Mesodermal cell (in vitro differentiated cells): ENCODE results near the gene ZNF296.

Source experiments
- H3K27ac ChIP-seq: 2 replicates; pipeline ENCODE4 v1.7.0; 2013; ENCODE audit warnings: mild to moderate bottlenecking, low read depth, low read length, moderate library complexity; ENCODE audit not compliant: severe bottlenecking
- H3K36me3 ChIP-seq: 2 replicates; pipeline ENCODE4 v1.7.1; 2013; ENCODE audit warnings: mild to moderate bottlenecking, low read length, moderate library complexity; ENCODE audit not compliant: control insufficient read depth, insufficient read depth
- H3K4me1 ChIP-seq: one replicate; pipeline ENCODE4 v1.7.1; 2013; ENCODE audit warnings: mild to moderate bottlenecking, low read length; ENCODE audit not compliant: insufficient read depth, control insufficient read depth, poor library complexity, severe bottlenecking
- H3K4me3 ChIP-seq: 2 replicates; pipeline ENCODE4 v1.7.0; 2013; ENCODE audit warnings: low read length, control low read depth, mild to moderate bottlenecking; ENCODE audit not compliant: insufficient read depth, poor library complexity, severe bottlenecking; ENCODE audit errors: extremely low read depth
- H3K9me3 ChIP-seq: 2 replicates; pipeline ENCODE4 v1.7.1; 2013; ENCODE audit warnings: mild to moderate bottlenecking, low read length, moderate library complexity; ENCODE audit not compliant: control insufficient read depth
- WGBS, 2 experiments: methylation state at CpG; one replicate each; pipeline ENCODE4 v1.1.5; 2013; ENCODE audit warnings: missing lambda C conversion rate in 2 of 2; ENCODE audit not compliant: insufficient coverage in 2 of 2; 5-methylcytosine and 5-hydroxymethylcytosine counted together

Gene ZNF296

GRCh38 chr19:45051929-45052579 lies 24.2 kb downstream of the ZNF296 start:
- WGBS, 2 experiments, result 94 to 95% methylated on average over 8 to 9 of the region's 9 CpGs
- Histone ChIP-seq H3K36me3 (peaks cover 66% of the 10 kb centered on the region), H3K4me3 (no peak overlapping the region), H3K4me1 (no peaks in the 10 kb centered on the region), H3K27ac (no peak overlapping the region), H3K9me3 (no peaks in the 10 kb centered on the region)

- WGBS, 2 experiments, result 91 to 98% methylated on average over 5 of the region's 6 CpGs
- Histone ChIP-seq H3K27ac (no peak overlapping the region), H3K4me3 (no peak overlapping the region)
Measured at GRCh38 chr19:45050036-45050435, 26.2 kb downstream of the ZNF296 start.

GRCh38 chr19:45049073-45049736 lies 27.1 kb downstream of the ZNF296 start:
- no peak overlapping the region for H3K27ac ChIP-seq
- 97 to 98% methylated on average over 7 to 8 of the region's 8 CpGs for WGBS, 2 experiments
- no peak overlapping the region for H3K4me3 ChIP-seq
- H3K36me3 ChIP-seq, result peaks cover 69% of the 10 kb centered on the region
- no peaks in the 10 kb centered on the region for H3K9me3 ChIP-seq
- H3K4me1 ChIP-seq, result no peaks in the 10 kb centered on the region

More at GRCh38 chr19:45050036-45050435, 26.2 kb downstream of the ZNF296 start:
- no peaks in the 10 kb centered on the region for H3K4me1 ChIP-seq
- H3K36me3 ChIP-seq, result peaks cover 69% of the 10 kb centered on the region
- no peaks in the 10 kb centered on the region for H3K9me3 ChIP-seq

DNA sequence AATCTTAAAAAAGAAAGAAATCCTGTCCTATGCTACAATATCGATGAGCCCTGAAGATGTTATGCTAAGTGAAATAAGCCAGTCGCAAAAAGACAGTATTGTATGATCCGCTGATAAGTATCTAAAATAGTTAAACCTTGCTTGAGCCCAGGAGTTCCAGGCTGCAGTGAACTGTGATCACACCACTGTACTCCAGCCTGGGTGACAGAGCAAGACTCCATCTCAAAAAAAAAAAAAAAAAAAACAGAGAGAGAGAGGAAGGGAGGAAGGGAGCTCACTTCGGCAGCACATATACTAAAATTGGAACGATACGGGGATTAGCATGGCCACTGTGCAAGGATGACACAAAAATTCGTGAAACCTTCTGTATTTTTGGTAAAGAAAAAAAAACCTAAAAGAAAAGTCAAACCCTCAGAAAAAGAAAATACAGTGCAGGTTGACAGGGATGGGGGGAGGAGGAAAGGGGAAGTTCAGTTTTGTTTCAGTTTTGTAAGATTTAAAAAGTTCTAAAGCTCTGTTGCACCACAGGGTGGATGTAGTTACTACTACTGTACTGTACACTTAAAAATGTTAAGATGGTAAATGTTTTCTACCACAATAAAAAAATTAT lies 29.0 kb downstream of the ZNF296 start:
- H3K27ac ChIP-seq, result no peak overlapping the region

GRCh38 chr19:45046355-45046754 lies 29.9 kb downstream of the ZNF296 start:
- Histone ChIP-seq H3K4me1 (no peaks in the 10 kb centered on the region), H3K27ac (no peak overlapping the region), H3K9me3 (no peaks in the 10 kb centered on the region), H3K36me3 (peaks cover 75% of the 10 kb centered on the region), H3K4me3 (no peak overlapping the region)
- WGBS, 2 experiments, result 98 to 99% methylated on average over 6 to 7 of the region's 7 CpGs

More for the DNA sequence above, 29.0 kb downstream of the ZNF296 start:
- 82 to 89% methylated on average over 3 to 4 of the region's 7 CpGs for WGBS, 2 experiments
- no peaks in the 10 kb centered on the region for H3K4me1 ChIP-seq
- H3K36me3 ChIP-seq, result peaks cover 70% of the 10 kb centered on the region
- H3K9me3 ChIP-seq, result no peaks in the 10 kb centered on the region
- H3K4me3 ChIP-seq, result no peak overlapping the region

DNA sequence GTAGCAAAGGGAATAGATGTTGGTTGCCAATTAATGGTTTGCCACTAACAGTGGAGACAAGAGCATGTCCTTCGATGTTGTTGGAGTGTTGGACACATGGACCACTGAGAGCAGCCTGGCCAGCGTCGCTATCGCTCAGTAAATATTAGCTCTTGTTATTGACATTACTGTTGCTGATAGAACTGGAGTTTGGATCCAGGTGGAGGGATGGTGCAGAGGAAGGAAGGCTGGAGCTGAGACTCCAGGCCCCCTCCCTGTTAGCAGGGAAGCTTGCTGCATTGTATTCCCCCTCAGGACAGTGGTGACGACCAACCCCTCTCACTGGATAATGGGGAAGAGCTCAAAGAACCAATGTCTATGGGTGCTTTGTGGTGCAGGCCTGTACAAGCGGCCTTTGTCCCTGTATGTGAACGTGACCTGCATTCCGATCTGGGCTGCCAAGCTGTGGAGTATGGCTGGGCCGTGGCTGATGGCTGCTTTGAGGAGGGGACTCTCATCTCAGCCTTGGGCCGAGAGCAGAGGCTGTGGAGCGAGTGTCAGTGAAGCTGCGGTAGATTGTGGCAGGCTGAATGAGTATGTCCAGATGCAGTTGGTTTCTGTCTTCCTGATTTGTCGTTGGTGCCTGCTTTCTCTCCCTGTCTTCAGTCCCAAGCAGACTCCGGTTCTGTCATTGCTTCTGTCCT lies 30.5 kb downstream of the ZNF296 start:
- Histone ChIP-seq H3K9me3 (no peaks in the 10 kb centered on the region), H3K27ac (peak overlapping the region; percentile 29), H3K4me1 (no peaks in the 10 kb centered on the region), H3K4me3 (no peak overlapping the region), H3K36me3 (peaks cover 79% of the 10 kb centered on the region)
- WGBS, 2 experiments, result 95% methylated on average over 9 to 14 of the region's 14 CpGs

- Histone ChIP-seq H3K4me3 (no peak overlapping the region), H3K27ac (no peak overlapping the region), H3K4me1 (peaks cover 11% of the 10 kb centered on the region), H3K36me3 (peaks cover 69% of the 10 kb centered on the region), H3K9me3 (no peaks in the 10 kb centered on the region)
- WGBS, 2 experiments, result 75 to 94% methylated on average over 2 of the region's 6 CpGs
Measured at GRCh38 chr19:45041125-45041524, 35.2 kb downstream of the ZNF296 start.

DNA sequence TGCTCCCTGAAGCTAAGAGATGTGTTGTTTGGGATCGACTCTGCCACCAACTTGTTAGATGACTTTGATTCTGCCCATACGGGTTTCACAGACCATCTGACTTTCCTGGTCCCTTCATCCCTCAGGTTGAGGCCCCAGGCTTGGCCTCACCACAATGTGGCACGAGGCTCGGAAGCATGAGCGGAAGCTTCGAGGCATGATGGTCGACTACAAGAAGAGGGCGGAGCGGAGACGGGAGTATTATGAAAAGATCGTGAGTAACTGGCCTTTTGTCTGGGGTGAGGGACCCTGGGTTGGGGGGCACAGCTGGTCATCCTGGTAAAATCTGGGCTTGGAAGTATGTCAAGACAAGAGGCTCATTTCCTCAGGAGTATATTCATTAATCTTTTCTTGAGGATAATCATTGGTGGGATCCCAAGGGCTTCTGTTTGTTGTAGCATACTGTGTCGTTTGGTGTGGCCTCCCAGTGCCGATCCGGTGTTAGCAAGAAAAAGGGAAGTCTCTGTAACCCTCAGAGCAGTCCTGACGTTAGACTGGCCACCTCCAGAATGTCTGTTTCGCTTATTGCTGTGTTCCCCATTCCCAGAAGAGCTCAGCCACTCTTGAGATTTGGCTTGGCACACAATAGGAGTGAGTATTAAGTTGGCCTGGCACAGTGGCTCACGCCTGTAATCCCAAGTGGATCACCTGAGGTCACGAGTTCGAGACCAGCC lies 36.1 kb downstream of the ZNF296 start:
- H3K4me3 ChIP-seq, result peak overlapping the region; percentile 92
- no peak overlapping the region for H3K27ac ChIP-seq
- WGBS, 2 experiments, result 91 to 92% methylated on average over 16 to 19 of the region's 19 CpGs
- H3K4me1 ChIP-seq, result peaks cover 11% of the 10 kb centered on the region
- H3K9me3 ChIP-seq, result no peaks in the 10 kb centered on the region
- H3K36me3 ChIP-seq, result peaks cover 60% of the 10 kb centered on the region

- Histone ChIP-seq H3K36me3 (peaks cover 50% of the 10 kb centered on the region), H3K27ac (peak within 1 kb of the TSS; percentile 95), H3K4me1 (peaks cover 11% of the 10 kb centered on the region), H3K4me3 (peak within 1 kb of the TSS; percentile 92), H3K9me3 (no peaks in the 10 kb centered on the region)
- 4 to 11% methylated on average over 25 to 55 of the region's 62 CpGs for WGBS, 2 experiments
Measured at GRCh38 chr19:45038931-45039893, 37.1 kb downstream of the ZNF296 start, which contains the start of gene CLASRP. Gene CLASRP (plus strand): TSS chr19:45039045. CDS start chr19:45040213, 1,168 bp downstream.
